SK-N-SH treated with all-trans-retinoic acid at 6 μM for 48 hours (cell line): Measurements from ENCODE around the gene DNPH1.

Source experiments
- ARNTL ChIP-seq: fragments of 450-650 bp; formaldehyde crosslinking; IDR thresholded peaks from 2 replicates; pipeline ENCODE4 v1.5.0; 2020; ENCODE audit warnings: low read depth, mild to moderate bottlenecking, moderate library complexity, borderline replicate concordance
- CSRNP3 ChIP-seq: fragments of 250-450 bp; sonication (Bioruptor Pico); IDR thresholded peaks from 2 replicates; pipeline ENCODE4 v1.5.1; 2021; ENCODE audit warnings: mild to moderate bottlenecking, moderate library complexity
- ESRRG ChIP-seq: fragments of 250-450 bp; sonication (Bioruptor Pico); IDR thresholded peaks from 2 replicates; pipeline ENCODE4 v1.6.1; 2021; ENCODE audit warnings: mild to moderate bottlenecking
- GLIS3 ChIP-seq: fragments of 250-450 bp; sonication (Bioruptor Pico); IDR thresholded peaks from 2 replicates; pipeline ENCODE4 v1.5.0; 2020; ENCODE audit warnings: mild to moderate bottlenecking, moderate library complexity
- ISL1 ChIP-seq: fragments of 250-450 bp; sonication (Bioruptor Pico); IDR thresholded peaks from 2 replicates; pipeline ENCODE4 v2.1.2; 2022; ENCODE audit warnings: mild to moderate bottlenecking, moderate library complexity
- PATZ1 ChIP-seq: fragments of 250-450 bp; sonication (Bioruptor Pico); IDR thresholded peaks from 2 replicates; pipeline ENCODE4 v1.8.0; 2020; ENCODE audit warnings: mild to moderate bottlenecking, moderate library complexity, borderline replicate concordance
- PPARA ChIP-seq: fragments of 250-450 bp; sonication (Bioruptor Pico); IDR thresholded peaks from 2 replicates; pipeline ENCODE4 v1.5.0; 2020; ENCODE audit warnings: mild to moderate bottlenecking, borderline replicate concordance
- SNAI2 ChIP-seq: fragments of 250-450 bp; sonication (Bioruptor Pico); IDR thresholded peaks from 2 replicates; pipeline ENCODE4 v1.5.0; 2020; ENCODE audit warnings: mild to moderate bottlenecking, moderate library complexity
- ZC3H10 ChIP-seq: fragments of 250-450 bp; sonication (Bioruptor Pico); IDR thresholded peaks from 2 replicates; pipeline ENCODE4 v1.5.1; 2021; ENCODE audit warnings: mild to moderate bottlenecking, moderate library complexity
- ZFP30 ChIP-seq: fragments of 450-650 bp; formaldehyde crosslinking; IDR thresholded peaks from 2 replicates; pipeline ENCODE4 v1.5.0; 2022; ENCODE audit warnings: mild to moderate bottlenecking, moderate library complexity
- ZNF565 ChIP-seq: fragments of 450-650 bp; formaldehyde crosslinking; conservative IDR thresholded peaks from 2 replicates; pipeline ENCODE4 v1.5.0; 2020; ENCODE audit warnings: low read depth, mild to moderate bottlenecking, moderate library complexity
- ZNF70 ChIP-seq: fragments of 450-650 bp; formaldehyde crosslinking; IDR thresholded peaks from 2 replicates; pipeline ENCODE4 v1.5.0; 2020; ENCODE audit warnings: mild to moderate bottlenecking, moderate library complexity
- ZNF8 ChIP-seq: fragments of 450-650 bp; formaldehyde crosslinking; IDR thresholded peaks from 2 replicates; pipeline ENCODE4 v1.5.0; 2020; ENCODE audit warnings: mild to moderate bottlenecking, moderate library complexity

- no peak for TF ChIP-seq ZFP30 (CRISPR knock-in tag)
- no peak for TF ChIP-seq PPARA (CRISPR knock-in tag)
- TF ChIP-seq ZNF8: no peak
- no peak for TF ChIP-seq SNAI2 (CRISPR knock-in tag)
- TF ChIP-seq ZNF565 (CRISPR knock-in tag): no peak
- no peak for TF ChIP-seq ZNF70
- no peak for TF ChIP-seq PATZ1 (CRISPR knock-in tag)
- no peak for TF ChIP-seq GLIS3
- TF ChIP-seq ARNTL: no peak
- no peak for TF ChIP-seq ESRRG (CRISPR knock-in tag)
- TF ChIP-seq ISL1 (CRISPR knock-in tag): no peak
- no peak for TF ChIP-seq CSRNP3 (CRISPR knock-in tag)
- TF ChIP-seq ZC3H10 (CRISPR knock-in tag): no peak
Measured at GRCh38 chr6:43221046-43221972, 8.0 kb downstream of the DNPH1 start.
